ENCODE results near the gene DCXR.

- TF ChIP-seq POLR2A (IDR thresholded peaks at IDR 0.05): no peak
- TF ChIP-seq, protein P1, sequence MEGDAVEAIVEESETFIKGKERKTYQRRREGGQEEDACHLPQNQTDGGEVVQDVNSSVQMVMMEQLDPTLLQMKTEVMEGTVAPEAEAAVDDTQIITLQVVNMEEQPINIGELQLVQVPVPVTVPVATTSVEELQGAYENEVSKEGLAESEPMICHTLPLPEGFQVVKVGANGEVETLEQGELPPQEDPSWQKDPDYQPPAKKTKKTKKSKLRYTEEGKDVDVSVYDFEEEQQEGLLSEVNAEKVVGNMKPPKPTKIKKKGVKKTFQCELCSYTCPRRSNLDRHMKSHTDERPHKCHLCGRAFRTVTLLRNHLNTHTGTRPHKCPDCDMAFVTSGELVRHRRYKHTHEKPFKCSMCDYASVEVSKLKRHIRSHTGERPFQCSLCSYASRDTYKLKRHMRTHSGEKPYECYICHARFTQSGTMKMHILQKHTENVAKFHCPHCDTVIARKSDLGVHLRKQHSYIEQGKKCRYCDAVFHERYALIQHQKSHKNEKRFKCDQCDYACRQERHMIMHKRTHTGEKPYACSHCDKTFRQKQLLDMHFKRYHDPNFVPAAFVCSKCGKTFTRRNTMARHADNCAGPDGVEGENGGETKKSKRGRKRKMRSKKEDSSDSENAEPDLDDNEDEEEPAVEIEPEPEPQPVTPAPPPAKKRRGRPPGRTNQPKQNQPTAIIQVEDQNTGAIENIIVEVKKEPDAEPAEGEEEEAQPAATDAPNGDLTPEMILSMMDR (IDR thresholded peaks at IDR 0.05 in 4 of 5, conservative IDR thresholded peaks at IDR 0.05 in 1 of 5): no peak
These were observed 42.7 kb downstream of the DCXR start for GRCh38 chr17:81994593-81995462.

Data from gastrocnemius medialis (tissue), 4 donors.